ENCODE measurements around the gene APBB3. TPM values are rescaled to one million over a fixed set of nuclear protein-coding genes. Genes with fewer than 3 reads are reported as not detected.
"Not testable (repeated sequence)": the region's sequence is repeated elsewhere in the genome, so short reads cannot be mapped to it uniquely, and the experiment has no call there.

Gene APBB3
- total RNA-seq, 4 donors from 2014 or later = 14.0 to 23.7 (median 19.2) TPM

DNA sequence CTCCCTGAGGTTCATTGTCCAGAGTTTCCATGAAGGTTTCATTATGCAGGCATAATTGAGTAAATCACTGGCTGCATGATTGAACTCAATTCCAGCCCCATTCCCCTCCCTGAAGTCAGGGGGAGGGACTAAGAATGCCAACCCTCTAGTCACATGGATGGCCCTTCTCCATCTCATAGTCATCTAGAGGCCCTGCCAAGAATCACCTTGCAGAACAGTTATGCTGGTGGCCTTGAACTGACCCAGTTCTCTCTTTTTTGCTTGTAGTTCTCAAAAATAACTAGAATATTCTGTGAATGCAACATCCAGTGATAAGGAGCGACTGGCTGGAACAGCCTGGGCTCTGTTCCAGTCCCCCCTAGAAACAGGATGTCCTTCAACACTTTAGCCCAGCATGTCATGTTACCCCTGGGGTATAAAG, 31.9 kb upstream of the APBB3 start:
- TF ChIP-seq, protein P1, sequence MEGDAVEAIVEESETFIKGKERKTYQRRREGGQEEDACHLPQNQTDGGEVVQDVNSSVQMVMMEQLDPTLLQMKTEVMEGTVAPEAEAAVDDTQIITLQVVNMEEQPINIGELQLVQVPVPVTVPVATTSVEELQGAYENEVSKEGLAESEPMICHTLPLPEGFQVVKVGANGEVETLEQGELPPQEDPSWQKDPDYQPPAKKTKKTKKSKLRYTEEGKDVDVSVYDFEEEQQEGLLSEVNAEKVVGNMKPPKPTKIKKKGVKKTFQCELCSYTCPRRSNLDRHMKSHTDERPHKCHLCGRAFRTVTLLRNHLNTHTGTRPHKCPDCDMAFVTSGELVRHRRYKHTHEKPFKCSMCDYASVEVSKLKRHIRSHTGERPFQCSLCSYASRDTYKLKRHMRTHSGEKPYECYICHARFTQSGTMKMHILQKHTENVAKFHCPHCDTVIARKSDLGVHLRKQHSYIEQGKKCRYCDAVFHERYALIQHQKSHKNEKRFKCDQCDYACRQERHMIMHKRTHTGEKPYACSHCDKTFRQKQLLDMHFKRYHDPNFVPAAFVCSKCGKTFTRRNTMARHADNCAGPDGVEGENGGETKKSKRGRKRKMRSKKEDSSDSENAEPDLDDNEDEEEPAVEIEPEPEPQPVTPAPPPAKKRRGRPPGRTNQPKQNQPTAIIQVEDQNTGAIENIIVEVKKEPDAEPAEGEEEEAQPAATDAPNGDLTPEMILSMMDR (IDR thresholded peaks at IDR 0.05) = no peak
- TF ChIP-seq POLR2A (IDR thresholded peaks at IDR 0.05) = no peak
- WGBS, 2 donors = 83 to 88% methylated on average over 1 of the region's 1 CpG
- DNase-seq (ENCODE audit: low spot score in 2 of 2) = no peak
- intact Hi-C loops (cut with DNase I; ENCODE audit: low total_unique reads) = no loop called here
- H3K4me3 ChIP-seq (ENCODE audit: low read depth, poor library complexity, severe bottlenecking) = no peak overlapping the region

DNA sequence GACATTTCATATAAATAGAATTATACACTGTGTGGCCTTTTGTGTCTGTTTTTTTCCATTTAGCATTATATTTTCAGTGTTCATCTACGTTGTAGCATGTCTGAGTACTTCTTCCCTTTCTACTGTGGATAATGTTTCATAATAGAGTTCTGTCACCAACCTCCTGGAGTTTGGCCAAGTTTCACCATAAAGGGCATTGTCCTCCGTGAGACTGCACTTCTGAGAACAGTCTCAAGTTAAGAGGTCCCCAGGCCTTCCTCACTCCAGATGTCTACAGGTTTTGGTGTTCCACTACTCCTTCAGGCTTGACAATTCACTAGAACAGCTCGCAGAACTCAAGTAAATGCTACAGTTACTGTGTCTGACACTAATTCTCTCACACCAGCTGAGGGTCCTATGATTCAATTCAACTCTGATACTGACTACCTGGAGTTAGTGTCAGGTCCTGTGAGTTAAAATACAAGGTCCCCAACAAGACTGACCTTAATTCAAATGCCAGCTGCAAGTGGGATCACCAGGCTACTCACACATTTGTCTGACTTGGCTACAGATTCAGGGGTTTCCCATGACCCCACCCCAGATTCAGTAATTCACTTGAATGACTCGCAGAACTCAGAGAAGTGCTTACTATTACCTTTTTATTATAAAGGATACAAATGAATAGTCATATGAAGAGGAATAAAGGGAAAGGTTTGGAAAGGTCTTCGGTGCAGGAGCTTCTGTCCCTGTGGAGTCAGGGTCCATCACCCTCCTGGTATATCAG, 31.3 kb upstream of the APBB3 start:
- WGBS, 2 donors = 62 to 67% methylated on average over 5 of the region's 5 CpGs
- peak in 1 of 2 donors; percentile 60 for DNase-seq (ENCODE audit: low spot score in 2 of 2)
- intact Hi-C loops (cut with DNase I; ENCODE audit: low total_unique reads) = no loop called here
- TF ChIP-seq POLR2A (IDR thresholded peaks at IDR 0.05) = no peak
- TF ChIP-seq, protein P1 (IDR thresholded peaks at IDR 0.05) = no peak
- no peak overlapping the region for H3K4me3 ChIP-seq (ENCODE audit: low read depth, poor library complexity, severe bottlenecking)

DNA sequence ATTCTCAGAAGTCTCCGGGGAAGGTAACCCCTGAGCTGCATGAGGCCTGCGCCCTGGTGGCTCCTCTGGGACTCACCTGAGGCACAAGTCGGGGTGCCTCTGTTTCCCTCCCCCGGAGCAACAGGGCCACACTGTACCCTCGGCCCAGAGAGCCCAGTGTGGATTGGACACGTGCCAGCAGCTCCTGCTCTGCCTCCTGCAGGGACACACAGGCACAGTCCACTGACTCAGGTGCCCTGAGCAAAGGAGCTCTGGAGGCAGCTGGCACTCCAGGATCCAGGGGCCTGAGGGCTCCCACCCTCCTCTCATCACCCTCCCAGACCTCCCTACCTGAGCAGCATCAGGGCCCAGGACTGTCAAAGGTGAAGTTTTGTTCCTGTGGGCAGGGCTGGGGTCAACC, 29.8 kb upstream of the APBB3 start:
- no peak overlapping the region for H3K4me3 ChIP-seq (ENCODE audit: low read depth, poor library complexity, severe bottlenecking)
- intact Hi-C loops (cut with DNase I; ENCODE audit: low total_unique reads) = no loop called here
- WGBS, 2 donors = 76 to 90% methylated on average over 3 to 6 of the region's 6 CpGs
- TF ChIP-seq, protein P1 (IDR thresholded peaks at IDR 0.05) = no peak
- no peak for TF ChIP-seq POLR2A (IDR thresholded peaks at IDR 0.05)
- DNase-seq (ENCODE audit: low spot score in 2 of 2) = no peak

DNA sequence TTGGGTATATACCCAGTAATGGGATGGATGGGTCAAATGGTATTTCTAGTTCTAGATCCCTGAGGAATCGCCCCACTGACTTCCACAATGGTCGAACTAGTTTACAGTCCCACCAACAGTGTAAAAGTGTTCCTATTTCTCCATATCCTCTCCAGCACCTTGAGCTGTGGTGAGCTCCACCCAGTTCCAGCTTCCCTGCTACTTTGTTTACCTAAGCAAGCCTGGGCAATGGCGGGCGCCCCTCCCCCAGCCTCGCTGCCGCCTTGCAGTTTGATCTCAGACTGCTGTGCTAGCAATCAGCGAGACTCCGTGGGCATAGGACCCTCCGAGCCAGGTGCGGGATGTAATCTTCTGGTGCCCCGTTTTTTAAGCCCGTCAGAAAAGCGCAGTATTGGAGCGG, 28.7 kb upstream of the APBB3 start:
- 43 to 48% methylated on average over 13 to 14 of the region's 14 CpGs for WGBS, 2 donors

DNA sequence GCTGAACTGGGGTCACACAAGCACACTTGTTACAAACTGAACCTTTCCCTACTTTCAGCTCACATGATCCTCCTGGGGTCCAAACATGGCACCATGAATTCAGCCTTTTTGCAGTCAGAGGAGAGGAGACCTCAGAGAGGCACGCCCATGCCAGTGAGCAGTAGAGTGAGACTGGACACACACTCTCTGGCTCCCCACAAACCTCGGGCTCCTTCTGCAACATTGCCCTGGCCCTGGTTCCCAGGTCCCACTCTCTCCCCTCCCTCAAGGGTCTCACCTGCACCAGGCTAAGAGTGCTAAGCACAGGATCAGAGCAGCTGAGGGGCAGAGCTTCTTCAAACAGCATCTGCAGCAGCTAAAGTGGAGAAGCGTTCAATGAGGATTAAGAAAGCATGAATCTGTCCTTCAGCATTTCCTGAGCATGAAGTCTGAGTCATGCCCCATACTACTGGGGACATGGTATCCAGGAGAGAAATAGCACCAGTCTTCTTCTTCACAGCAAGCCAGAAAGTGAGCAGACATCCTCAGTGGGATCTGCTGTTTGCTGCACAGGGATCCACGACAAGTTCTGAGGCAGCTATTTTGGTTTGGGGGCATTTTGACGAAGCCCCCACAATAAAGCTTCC, 27.5 kb upstream of the APBB3 start:
- WGBS, 2 donors = 78 to 89% methylated on average over 5 of the region's 5 CpGs
- H3K4me3 ChIP-seq (ENCODE audit: low read depth, poor library complexity, severe bottlenecking) = no peak overlapping the region
- TF ChIP-seq POLR2A (IDR thresholded peaks at IDR 0.05) = no peak
- TF ChIP-seq, protein P1 (IDR thresholded peaks at IDR 0.05) = no peak
- no peak for DNase-seq (ENCODE audit: low spot score in 2 of 2)
- intact Hi-C loops (cut with DNase I; ENCODE audit: low total_unique reads) = no loop called here

More for the DNA sequence above, 28.7 kb upstream of the APBB3 start:
- intact Hi-C loops (cut with DNase I; ENCODE audit: low total_unique reads); H3K4me3 ChIP-seq (ENCODE audit: low read depth, poor library complexity, severe bottlenecking); DNase-seq (ENCODE audit: low spot score in 2 of 2): not testable (repeated sequence)

DNA sequence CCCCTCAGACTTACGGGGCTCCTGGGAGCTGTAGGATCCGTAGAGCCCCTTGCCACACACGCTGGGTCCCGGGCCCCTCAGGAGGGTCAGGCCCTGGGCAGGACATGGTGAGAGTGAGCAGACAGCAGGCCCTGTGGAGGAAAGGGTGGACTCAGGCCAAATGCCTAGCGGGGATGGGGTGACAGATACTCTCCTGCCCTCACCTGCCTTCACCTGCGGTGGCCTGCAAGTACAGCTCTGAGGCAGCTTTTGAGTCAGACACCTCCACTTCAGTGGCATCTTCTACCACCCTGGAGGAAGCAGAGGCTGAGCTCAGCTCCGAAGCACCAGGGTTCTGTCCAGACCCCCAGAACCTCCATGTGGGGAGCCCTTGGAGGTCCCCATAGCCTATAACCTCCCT, 26.5 kb upstream of the APBB3 start:
- TF ChIP-seq POLR2A (IDR thresholded peaks at IDR 0.05) = no peak
- TF ChIP-seq, protein P1 (IDR thresholded peaks at IDR 0.05) = no peak
- no peak overlapping the region for H3K4me3 ChIP-seq (ENCODE audit: low read depth, poor library complexity, severe bottlenecking)
- intact Hi-C loops (cut with DNase I; ENCODE audit: low total_unique reads) = no loop called here
- 71 to 74% methylated on average over 7 of the region's 7 CpGs for WGBS, 2 donors
- no peak for DNase-seq (ENCODE audit: low spot score in 2 of 2)

Measured in lower leg skin (tissue), 4 donors.